ENCODE results near the gene SLC6A1.

DNA sequence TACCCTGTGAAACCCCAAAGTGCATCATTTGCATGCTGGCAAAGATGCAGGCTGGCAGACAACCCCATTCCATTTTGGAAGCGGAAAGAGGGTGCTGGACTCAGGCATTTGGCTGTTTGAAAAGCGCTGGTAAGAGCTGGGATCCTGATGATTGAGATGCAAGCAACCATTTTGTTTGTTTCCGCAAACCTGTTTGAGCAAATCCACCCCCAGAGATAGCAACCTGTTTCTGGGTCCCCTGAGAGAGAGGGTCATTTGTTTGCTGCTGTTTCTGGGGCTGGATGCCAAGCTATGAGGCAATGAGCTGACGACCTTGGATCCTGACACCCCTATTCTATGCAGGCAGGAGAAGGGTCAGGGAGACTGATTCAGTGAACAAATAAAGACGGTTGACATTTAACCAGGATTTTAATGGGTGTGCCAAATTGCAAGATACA lies 9.8 kb downstream of the SLC6A1 start:
- TF ChIP-seq EZH2phosphoT487 (IDR thresholded peaks at IDR 0.05; ENCODE audit: low read depth), result no peak
- TF ChIP-seq, protein P1, sequence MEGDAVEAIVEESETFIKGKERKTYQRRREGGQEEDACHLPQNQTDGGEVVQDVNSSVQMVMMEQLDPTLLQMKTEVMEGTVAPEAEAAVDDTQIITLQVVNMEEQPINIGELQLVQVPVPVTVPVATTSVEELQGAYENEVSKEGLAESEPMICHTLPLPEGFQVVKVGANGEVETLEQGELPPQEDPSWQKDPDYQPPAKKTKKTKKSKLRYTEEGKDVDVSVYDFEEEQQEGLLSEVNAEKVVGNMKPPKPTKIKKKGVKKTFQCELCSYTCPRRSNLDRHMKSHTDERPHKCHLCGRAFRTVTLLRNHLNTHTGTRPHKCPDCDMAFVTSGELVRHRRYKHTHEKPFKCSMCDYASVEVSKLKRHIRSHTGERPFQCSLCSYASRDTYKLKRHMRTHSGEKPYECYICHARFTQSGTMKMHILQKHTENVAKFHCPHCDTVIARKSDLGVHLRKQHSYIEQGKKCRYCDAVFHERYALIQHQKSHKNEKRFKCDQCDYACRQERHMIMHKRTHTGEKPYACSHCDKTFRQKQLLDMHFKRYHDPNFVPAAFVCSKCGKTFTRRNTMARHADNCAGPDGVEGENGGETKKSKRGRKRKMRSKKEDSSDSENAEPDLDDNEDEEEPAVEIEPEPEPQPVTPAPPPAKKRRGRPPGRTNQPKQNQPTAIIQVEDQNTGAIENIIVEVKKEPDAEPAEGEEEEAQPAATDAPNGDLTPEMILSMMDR (IDR thresholded peaks at IDR 0.05; ENCODE audit: low read depth, low read length), result no peak

Measured in OCI-LY3 (cell line).